ENCODE data around the gene AIPL1. TPM values are rescaled to one million over a fixed set of nuclear protein-coding genes. Genes with fewer than 3 reads are reported as not detected.

Gene AIPL1
- total RNA-seq, 6 donors from 2014 or later: not detected

DNA sequence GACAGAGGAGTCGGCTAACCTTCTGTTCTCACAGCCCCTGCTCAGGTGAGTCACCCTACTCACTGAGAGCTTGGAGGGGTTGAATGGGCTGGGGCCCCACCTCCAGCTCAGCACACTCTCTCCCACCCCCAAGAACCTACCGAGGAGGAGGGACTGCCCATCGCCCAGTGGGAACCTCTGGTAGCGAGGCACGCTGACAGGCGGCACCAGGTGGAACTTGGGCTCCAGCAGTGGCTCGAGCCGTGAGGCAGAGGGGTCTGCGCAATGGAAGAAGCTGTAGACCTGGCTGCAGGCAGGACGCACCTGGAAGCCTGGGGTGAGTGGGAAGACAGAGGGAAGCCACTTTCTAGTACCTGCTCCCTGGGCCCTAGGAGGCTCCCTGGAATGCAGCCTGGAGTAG lies 37.6 kb upstream of the AIPL1 start:
- no peaks in the 10 kb centered on the region for H3K27me3 ChIP-seq
- no peaks in the 10 kb centered on the region for H3K9me3 ChIP-seq
- DNase-seq: no peak
- TF ChIP-seq EP300 (IDR thresholded peaks at IDR 0.05) (no peak), POLR2AphosphoS5 (IDR thresholded peaks at IDR 0.05) (no peak), CTCF (IDR thresholded peaks at IDR 0.05) (no peak), POLR2A (IDR thresholded peaks at IDR 0.05) (no peak)
- peaks cover 0 to 3% (median 0%) of the 10 kb centered on the region in 4 donors for H3K36me3 ChIP-seq
- ATAC-seq (ENCODE audit: low FRiP score in 2 of 2): no peak
- H3K4me3 ChIP-seq: no peak overlapping the region
- WGBS, 2 donors: 82 to 91% methylated on average over 10 of the region's 10 CpGs
- peaks cover 0 to 6% (median 3%) of the 10 kb centered on the region in 4 donors for H3K4me1 ChIP-seq
- H3K27ac ChIP-seq: no peak overlapping the region

GRCh38 chr17:6471531-6472465 lies 36.9 kb upstream of the AIPL1 start:
- H3K36me3 ChIP-seq: peaks cover 0 to 3% (median 0%) of the 10 kb centered on the region in 4 donors
- no peaks in the 10 kb centered on the region for H3K9me3 ChIP-seq
- H3K4me1 ChIP-seq: peaks cover 0 to 6% (median 3%) of the 10 kb centered on the region in 4 donors
- TF ChIP-seq EP300 (IDR thresholded peaks at IDR 0.05): no peak
- 75 to 83% methylated on average over 10 to 19 of the region's 19 CpGs for WGBS, 2 donors
- DNase-seq: no peak
- no peak overlapping the region for H3K27ac ChIP-seq
- ATAC-seq (ENCODE audit: low FRiP score in 2 of 2): no peak
- no peak overlapping the region for H3K4me3 ChIP-seq
- H3K27me3 ChIP-seq: no peaks in the 10 kb centered on the region

GRCh38 chr17:6470751-6471521 lies 36.0 kb upstream of the AIPL1 start:
- TF ChIP-seq POLR2AphosphoS5 (IDR thresholded peaks at IDR 0.05): no peak
- H3K27me3 ChIP-seq: no peaks in the 10 kb centered on the region
- no peak overlapping the region for H3K27ac ChIP-seq
- H3K4me1 ChIP-seq: peaks cover 0 to 6% (median 3%) of the 10 kb centered on the region in 4 donors
- ATAC-seq (ENCODE audit: low FRiP score in 2 of 2): no peak
- 93 to 96% methylated on average over 3 to 15 of the region's 17 CpGs for WGBS, 2 donors
- H3K9me3 ChIP-seq: no peaks in the 10 kb centered on the region
- no peak for DNase-seq
- H3K4me3 ChIP-seq: no peak overlapping the region
- H3K36me3 ChIP-seq: peaks cover 0 to 3% (median 0%) of the 10 kb centered on the region in 4 donors

GRCh38 chr17:6470146-6470718 lies 35.3 kb upstream of the AIPL1 start:
- H3K9me3 ChIP-seq: no peaks in the 10 kb centered on the region
- peaks cover 0 to 3% (median 0%) of the 10 kb centered on the region in 4 donors for H3K36me3 ChIP-seq
- TF ChIP-seq POLR2AphosphoS5 (IDR thresholded peaks at IDR 0.05): no peak
- TF ChIP-seq EP300 (IDR thresholded peaks at IDR 0.05): no peak
- H3K27me3 ChIP-seq: no peaks in the 10 kb centered on the region
- DNase-seq (no peak), ATAC-seq (ENCODE audit: low FRiP score in 2 of 2) (no peak)
- peaks cover 0 to 6% (median 3%) of the 10 kb centered on the region in 4 donors for H3K4me1 ChIP-seq
- H3K27ac ChIP-seq: no peak overlapping the region
- H3K4me3 ChIP-seq: no peak overlapping the region
- WGBS, 2 donors: 85 to 93% methylated on average over 17 to 24 of the region's 24 CpGs

DNA sequence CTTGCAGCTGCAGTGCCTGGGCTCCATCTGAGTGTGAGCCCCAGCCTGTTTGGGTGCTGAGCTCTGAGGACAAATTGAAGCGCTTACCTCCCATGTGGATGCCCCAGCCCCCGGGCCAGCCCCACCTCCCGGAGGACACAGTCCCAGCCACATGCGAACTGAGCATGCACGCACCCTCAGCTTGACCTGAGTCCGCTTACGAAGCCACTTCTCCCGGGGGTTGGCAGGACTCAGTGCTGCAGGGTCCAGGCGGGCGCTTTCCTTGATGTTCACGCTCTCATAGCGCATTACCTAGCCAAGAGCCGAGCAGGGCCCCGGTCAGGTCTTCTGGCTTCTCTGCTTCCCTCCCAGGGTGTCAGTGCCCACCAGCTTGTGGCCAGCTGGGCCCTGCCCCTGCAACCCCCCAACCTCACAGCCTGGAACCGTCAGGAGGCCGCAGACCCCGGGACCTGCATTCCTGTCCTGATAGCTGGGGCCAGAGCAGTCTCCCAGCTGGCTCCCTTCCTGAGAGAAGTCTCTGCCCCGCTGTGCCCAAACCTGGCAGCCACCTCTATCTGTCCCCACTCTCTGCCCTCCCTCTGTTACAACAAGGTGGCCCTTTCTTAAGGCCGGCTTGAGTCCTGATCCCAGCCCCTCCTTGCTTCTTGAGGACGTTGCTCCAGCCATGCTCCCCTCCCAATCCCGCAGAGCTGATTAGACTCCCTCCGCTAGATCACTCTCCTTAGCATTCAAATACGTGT lies 33.3 kb upstream of the AIPL1 start:
- DNase-seq (no peak), ATAC-seq (ENCODE audit: low FRiP score in 2 of 2) (no peak)
- Histone ChIP-seq H3K27ac (no peak overlapping the region), H3K4me1 (peaks cover 0 to 4% (median 2%) of the 10 kb centered on the region in 4 donors), H3K27me3 (no peaks in the 10 kb centered on the region), H3K9me3 (no peaks in the 10 kb centered on the region), H3K4me3 (no peak overlapping the region), H3K36me3 (peaks cover 0 to 3% (median 1%) of the 10 kb centered on the region in 4 donors)
- TF ChIP-seq POLR2AphosphoS5 (IDR thresholded peaks at IDR 0.05): no peak
- no peak for TF ChIP-seq POLR2A (IDR thresholded peaks at IDR 0.05)
- WGBS, 2 donors: 87 to 93% methylated on average over 21 to 23 of the region's 23 CpGs

DNA sequence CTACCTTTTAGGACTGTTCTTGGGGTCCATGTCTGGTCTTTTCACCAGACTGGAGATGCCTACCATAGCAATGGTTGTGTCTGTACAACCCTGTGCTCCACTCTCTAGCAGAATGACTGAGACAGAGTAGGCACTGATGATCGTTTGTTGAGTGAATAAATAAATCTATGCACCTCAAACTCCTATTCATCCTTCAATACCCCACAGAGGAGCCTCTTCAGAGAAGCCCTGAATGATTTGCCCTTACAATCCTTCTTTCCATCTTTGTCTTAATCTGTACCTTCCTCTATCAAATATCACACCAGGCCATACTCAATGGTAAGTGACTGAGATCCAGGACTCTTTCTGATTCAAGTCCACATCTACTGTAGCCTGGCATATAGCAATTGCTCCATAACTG lies 32.6 kb upstream of the AIPL1 start:
- Histone ChIP-seq H3K4me1 (no peaks in the 10 kb centered on the region), H3K27ac (no peak overlapping the region), H3K27me3 (no peaks in the 10 kb centered on the region), H3K4me3 (no peak overlapping the region), H3K36me3 (peaks cover 0 to 3% (median 1%) of the 10 kb centered on the region in 4 donors), H3K9me3 (no peaks in the 10 kb centered on the region)
- 80 to 92% methylated on average over 1 of the region's 1 CpG for WGBS, 2 donors
- DNase-seq (no peak), ATAC-seq (ENCODE audit: low FRiP score in 2 of 2) (no peak)
- TF ChIP-seq CTCF (IDR thresholded peaks at IDR 0.05) (no peak), POLR2A (IDR thresholded peaks at IDR 0.05) (no peak), POLR2AphosphoS5 (IDR thresholded peaks at IDR 0.05) (no peak), EP300 (IDR thresholded peaks at IDR 0.05) (no peak)

All from upper lobe of left lung (tissue), 6 donors.